Hepatocyte (in vitro differentiated cells): ENCODE results near the gene NT5C2.

Experiments used
- CTCF ChIP-seq: fragments of 200-600 bp; sonication (generic); IDR thresholded peaks from 2 replicates; pipeline ENCODE4 v1.5.1; 2016; ENCODE audit warnings: antibody characterized with exemption, mild to moderate bottlenecking; ENCODE audit not compliant: poor library complexity
- EZH2 ChIP-seq: fragments of 200-600 bp; sonication (generic); IDR thresholded peaks from 2 replicates; pipeline ENCODE4 v1.6.1; 2016; ENCODE audit warnings: antibody characterized with exemption, mild to moderate bottlenecking, borderline replicate concordance
- EZH2phosphoT487 ChIP-seq: fragments of 200-600 bp; sonication (generic); IDR thresholded peaks from one replicate; pipeline ENCODE4 v1.6.1; 2018; ENCODE audit warnings: antibody characterized with exemption, mild to moderate bottlenecking, low read depth, moderate library complexity; ENCODE audit not compliant: unreplicated experiment, severe bottlenecking

- no peak for TF ChIP-seq CTCF
- TF ChIP-seq EZH2phosphoT487 = no peak
- no peak for TF ChIP-seq EZH2
Measured at GRCh38 chr10:103199488-103199887, 6.4 kb upstream of the NT5C2 start.
